Skeletal muscle cell (primary cell): Measurements from ENCODE around the gene CPM.
"Not testable (repeated sequence)": the region's sequence is repeated elsewhere in the genome, so short reads cannot be mapped to it uniquely, and the experiment has no call there.

ENCODE experiments used
- DNase-seq: peaks from one replicate; pipeline ENCODE4 v3.0.0-alpha.2; 2010; ENCODE audit warnings: low read depth
- H3K4me3 ChIP-seq: 2 replicates; pipeline ENCODE4 v1.5.1; 2011; ENCODE audit warnings: low read depth, mild to moderate bottlenecking, control low read depth, low read length, moderate library complexity

CPM gene

GRCh38 chr12:68863886-68864454, 69.0 kb downstream of the CPM start:
- not testable (repeated sequence) for DNase-seq, H3K4me3 ChIP-seq

- no peak overlapping the region for H3K4me3 ChIP-seq
- DNase-seq = no peak
Measured at GRCh38 chr12:68863109-68863770, 69.7 kb downstream of the CPM start.

- H3K4me3 ChIP-seq = no peak overlapping the region
- DNase-seq = no peak
Measured at GRCh38 chr12:68861890-68862289, 71.1 kb downstream of the CPM start.

DNA sequence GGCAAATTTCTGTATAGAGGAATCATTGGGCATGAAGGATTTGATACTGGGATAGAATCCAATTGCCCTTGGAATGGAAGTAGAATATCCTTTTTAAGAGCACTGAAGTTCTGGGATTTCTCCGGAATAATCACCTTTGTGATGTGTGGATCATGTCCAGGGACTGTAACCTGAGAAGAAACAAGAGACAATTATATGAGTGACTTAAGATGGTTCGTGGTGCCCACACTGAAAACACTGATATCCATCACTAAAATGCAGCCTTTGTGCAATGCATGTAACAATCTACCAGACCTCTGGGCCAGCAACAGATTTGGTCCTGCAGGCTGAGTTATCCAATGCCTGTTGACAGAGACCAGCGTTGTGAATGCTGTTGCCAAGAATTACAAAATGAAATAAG, 76.5 kb downstream of the CPM start:
- no peak for DNase-seq

DNA sequence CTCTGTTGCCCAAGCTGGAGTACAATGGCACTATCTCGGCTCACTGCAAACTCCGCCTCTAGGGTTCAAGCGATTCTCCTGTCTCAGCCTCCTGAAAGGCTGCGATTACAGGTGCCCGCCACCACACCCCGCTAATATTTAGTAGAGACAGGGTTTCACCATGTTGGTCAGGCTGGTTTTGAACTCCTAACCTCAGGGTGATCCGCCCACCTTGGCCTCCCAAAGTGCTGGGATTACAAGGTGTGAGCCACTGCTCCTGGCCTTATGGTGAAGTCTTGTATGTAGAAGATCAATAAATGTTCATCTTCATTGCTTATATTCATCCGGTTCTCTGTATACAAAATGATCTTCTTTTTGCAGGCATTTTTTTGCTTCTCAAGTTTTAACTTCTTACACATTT, 77.2 kb downstream of the CPM start:
- no peak overlapping the region for H3K4me3 ChIP-seq
- no peak for DNase-seq

More for the DNA sequence above, 76.5 kb downstream of the CPM start:
- no peak overlapping the region for H3K4me3 ChIP-seq

GRCh38 chr12:68855111-68855510, 77.9 kb downstream of the CPM start:
- H3K4me3 ChIP-seq = no peak overlapping the region
- no peak for DNase-seq

DNA sequence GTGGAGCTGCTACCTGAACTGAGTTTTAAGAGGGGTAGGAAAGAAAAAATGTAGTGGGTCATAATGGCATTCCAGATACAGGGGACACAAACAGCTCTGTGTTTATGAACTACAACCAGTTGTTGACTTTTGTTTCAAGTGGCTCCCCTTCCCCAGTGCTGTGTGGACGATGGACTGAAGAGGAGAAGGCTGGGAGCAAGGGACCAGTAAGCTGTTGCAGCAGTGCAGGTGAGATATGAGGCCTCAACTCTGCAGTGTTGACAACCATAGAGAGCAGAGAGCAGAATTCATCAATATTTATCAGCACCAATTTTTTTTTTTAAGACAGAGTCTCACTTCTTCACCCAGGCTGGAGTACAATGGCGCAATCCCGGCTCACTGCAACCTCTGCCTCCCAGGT, 78.4 kb downstream of the CPM start:
- DNase-seq = no peak
- no peak overlapping the region for H3K4me3 ChIP-seq

DNA sequence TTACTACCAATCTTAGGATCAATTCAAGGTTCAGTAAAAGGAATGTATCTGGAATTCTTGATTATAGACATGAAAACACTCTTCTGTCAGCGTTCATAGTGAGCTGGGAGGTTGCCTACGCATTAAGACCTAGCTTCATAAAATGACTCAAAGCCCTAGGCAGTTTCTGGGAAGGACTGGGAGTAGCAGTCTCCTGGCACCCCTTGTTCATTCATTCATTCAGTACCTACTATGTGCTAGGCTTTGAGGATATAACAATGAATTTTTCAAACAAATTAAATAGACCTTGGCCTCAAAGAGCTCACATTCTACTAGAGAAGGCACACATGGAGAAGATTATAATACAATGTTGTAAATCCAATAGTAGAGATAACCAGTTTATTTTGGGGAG, 78.9 kb downstream of the CPM start:
- no peak for DNase-seq
- no peak overlapping the region for H3K4me3 ChIP-seq

DNA sequence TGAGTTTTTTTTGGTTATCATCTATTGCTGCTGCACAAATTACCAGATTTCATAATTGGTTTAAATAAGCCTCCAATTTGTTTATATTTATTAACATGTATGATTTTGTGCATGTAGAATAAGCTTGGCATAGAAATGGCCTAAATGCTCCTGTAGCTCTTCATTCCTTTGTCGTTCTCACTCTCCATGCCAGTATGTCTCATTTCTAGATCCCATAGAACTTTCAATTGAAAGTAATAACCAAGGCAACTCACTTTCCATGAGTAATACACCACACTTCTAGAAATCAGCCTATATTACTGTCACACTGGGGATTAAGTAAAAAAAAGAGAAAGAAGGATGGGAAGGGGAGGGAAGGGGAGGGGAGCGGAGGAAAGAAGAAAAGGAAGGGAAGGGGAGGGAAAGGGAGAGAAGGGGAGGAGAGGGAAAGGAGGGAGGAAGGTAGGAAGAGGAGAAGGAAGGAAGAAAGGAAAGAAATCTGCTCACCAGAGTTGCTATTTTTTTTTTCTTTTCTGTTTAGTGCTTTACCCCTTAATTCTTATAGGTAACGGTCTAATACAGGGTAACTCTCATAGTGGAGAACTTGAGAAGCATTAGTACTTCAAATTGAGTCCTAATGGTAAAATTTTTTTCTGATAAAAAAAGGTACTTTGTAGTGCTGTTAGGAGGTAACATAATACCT, 79.4 kb downstream of the CPM start:
- no peak overlapping the region for H3K4me3 ChIP-seq
- no peak for DNase-seq

- H3K4me3 ChIP-seq = no peak overlapping the region
- DNase-seq = no peak
Measured at GRCh38 chr12:68851592-68852306, 81.2 kb downstream of the CPM start.

DNA sequence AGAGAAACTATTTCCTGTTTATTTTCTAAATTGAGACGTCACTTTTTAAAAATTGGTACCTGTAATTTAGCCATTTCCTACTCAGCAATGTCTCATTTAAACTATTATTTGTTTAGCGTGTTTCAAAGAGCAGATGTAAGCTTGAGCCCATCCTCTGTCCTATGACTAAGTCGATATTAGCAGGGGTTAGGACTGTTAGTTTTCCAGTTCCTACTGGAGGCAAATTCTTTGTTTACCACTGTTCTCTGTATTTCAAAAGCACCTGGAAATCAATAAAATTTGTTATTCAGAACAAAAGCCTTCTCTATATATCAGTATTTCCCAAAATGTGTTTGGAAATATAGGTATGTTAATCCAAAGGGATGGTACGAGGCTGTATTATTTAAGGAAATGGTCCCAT, 82.6 kb downstream of the CPM start:
- no peak for DNase-seq
- H3K4me3 ChIP-seq = no peak overlapping the region

- no peak overlapping the region for H3K4me3 ChIP-seq
- DNase-seq = no peak
Measured at GRCh38 chr12:68846811-68847210, 86.2 kb downstream of the CPM start.

DNA sequence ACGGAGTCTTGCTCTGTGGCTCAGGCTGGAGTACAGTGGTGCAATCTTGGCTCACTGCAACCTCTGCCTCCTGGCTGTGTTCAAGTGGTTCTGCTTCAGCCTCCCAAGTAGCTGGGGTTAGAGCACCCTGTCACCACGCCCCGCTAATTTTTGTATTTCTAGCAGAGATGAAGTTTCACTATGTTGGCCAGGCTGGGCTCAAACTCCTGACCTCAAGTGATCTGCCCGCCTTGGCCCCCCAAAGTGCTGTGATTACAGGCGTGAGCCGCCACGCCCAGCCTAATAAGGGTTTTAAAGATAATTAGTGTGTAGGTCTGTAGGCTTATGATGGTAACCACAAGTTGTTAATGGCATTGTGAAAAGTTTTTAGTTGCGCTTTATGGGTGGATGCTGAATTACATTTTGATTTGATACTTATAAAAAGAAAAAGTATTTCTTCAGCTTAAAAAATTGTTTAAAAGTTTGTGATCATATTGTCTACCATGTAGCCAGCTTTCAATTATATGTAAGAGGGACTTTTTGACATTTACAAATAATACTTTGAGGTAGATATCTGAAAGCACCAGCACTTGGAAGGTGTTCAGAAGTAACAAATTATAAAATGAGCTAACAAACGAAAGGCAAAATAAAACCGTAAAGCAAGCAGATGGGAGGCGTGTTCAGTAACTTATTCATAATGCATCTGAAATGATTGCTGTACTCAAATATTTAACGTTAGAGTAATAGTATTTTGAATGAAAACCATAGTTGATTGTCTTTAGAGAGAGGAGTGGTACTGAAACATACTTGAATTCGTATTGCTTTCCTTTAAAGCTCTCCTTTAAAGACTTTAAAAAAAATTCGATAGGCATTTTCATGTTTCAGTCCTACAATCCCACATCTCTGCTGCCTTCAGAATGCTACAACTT, 87.9 kb downstream of the CPM start:
- no peak overlapping the region for H3K4me3 ChIP-seq
- DNase-seq = no peak

- DNase-seq = no peak
- no peak overlapping the region for H3K4me3 ChIP-seq
Measured at GRCh38 chr12:68844318-68844745, 88.6 kb downstream of the CPM start.

DNA sequence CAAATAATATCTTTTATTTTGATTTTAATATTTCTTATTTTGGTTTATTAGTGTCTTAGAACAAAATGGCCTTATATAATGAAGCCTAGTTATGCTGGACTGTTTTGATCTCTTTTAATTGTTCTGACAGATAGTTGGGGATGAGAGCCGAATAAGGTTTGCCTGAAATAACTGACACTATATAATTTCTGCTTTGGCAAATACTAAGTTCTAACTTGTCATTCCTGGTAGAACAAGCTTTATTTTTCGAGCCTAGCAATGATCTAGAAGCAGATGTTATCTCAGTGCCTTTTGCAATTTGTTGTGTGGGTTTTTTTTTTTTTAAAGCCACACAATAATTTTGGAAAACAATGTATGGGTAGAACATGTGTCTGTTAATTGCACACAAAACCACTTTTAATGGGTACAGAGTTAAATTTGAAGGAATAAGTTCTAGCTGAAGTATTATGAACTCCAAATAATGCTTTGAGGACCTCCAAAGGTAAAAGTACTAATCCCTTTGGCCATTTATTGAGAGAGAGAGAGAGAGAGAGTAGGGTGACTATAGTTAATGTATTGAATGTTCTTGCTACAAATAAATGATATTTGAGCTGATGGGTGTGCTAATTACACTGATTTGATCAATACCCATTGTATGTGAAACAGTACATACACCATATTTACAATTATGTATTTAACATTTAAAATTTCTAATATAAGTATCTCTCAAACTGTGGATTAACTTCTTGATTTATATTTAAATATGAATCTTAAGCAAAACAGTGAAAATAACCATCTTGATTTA, 90.0 kb downstream of the CPM start:
- DNase-seq = no peak
- H3K4me3 ChIP-seq = no peak overlapping the region

DNA sequence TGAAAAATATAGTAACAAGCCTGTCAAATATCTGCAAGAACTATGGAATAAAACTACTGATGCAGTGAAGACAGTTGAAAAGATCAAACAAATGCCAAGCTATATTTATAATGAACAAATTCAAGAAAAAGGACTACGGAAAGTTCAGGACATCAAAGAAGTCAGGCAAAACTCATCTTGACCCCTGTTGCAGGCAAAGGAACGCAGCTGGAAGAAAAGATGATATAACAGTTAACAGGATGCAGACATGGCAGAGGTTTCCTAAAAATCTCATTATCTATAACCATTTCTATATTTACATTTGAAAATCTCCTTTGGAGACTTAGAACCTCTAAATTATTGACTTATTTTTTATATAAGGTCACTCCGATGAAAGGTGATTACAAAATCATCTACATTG, 90.8 kb downstream of the CPM start:
- DNase-seq = no peak
- H3K4me3 ChIP-seq = no peak overlapping the region

GRCh38 chr12:68841717-68842116, 91.3 kb downstream of the CPM start:
- no peak overlapping the region for H3K4me3 ChIP-seq
- DNase-seq = no peak

DNA sequence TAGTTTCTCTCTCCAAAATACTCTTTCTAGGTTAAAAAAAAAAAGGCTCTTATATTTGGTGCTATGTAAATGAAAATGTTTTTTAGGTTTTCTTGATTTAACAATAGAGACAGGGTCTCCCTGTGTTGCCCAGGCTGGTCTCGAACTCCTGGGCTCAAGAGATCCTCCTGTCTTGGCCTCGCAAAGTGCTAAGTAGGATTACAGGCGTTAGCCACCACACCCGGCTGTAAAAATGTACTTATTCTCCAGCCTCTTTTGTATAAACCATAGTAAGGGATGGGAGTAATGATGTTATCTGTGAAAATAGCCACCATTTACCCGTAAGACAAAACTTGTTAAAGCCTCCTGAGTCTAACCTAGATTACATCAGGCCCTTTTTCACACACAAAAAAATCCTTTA, 91.8 kb downstream of the CPM start:
- DNase-seq, H3K4me3 ChIP-seq: not testable (repeated sequence)
